SW 1271 (cell line): ENCODE measurements around the gene TRIM17.
"Not testable (repeated sequence)": the region's sequence is repeated elsewhere in the genome, so short reads cannot be mapped to it uniquely, and the experiment has no call there.

ENCODE experiments used
- DNase-seq, 2 experiments: peaks; one replicate each; lab custom pipeline; 2025; lab: John Stamatoyannopoulos, UW

TRIM17 gene

GRCh38 chr1:228448372-228448771 lies 31.7 kb upstream of the TRIM17 start:
- DNase-seq = no peak

DNA sequence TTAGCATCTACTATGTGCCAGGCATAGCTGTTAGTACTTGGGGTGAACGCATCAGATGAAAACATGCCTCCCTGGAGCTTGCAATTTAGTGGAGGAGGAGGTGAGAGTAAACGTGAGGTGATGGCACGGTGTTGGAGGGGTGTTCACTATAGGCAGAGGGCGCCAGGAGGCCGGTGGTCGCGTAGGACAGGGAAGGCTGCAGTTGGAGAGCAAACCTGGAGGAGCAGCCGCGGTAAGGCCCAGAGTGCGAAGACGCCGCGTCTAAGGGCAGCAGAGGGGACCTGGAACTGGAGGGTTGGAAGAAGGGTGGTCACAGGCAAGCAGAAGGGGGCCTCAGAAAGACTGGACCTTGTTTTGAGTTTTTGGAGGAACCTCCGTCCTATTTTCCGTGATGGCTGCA lies 30.2 kb upstream of the TRIM17 start:
- no peak for DNase-seq

DNA sequence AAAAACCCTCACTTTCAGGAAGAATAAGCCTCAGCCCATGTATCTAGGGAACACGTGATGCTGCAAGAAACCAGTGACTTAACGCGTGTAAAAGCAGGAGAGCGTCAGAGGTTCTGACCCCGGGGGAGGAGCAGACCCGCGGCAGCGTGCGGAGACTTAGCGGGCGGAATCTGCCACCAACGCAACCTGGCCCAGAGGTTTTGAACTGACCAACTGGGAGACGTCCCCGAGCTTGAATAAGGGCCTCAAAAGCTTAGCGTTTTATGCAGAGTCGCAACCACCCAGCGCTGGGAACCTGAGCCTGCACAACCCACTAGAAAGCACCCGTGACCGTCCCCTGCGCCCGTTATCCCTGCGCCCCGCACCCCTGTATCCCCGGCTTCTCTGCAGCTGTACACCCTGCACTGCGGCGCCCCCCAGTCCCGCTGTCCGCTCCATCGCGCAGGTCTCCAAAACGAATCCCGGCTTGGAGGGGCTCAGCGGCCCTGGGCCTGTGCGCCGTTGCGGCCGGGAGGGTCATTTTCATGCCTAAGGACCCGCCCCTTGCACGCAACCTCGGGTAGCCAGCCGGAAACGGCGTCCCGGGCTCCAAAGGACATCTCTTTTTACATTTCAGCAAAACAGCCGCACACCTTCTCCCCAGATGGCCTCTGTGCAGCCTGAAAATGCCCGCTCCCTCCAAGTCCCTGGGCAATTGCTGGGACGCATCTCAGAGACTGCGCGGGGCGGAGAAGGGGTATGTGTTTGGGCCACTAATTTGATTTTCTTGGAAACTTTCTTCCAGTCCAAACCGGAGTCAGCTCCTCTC lies 29.4 kb upstream of the TRIM17 start:
- no peak for DNase-seq

DNA sequence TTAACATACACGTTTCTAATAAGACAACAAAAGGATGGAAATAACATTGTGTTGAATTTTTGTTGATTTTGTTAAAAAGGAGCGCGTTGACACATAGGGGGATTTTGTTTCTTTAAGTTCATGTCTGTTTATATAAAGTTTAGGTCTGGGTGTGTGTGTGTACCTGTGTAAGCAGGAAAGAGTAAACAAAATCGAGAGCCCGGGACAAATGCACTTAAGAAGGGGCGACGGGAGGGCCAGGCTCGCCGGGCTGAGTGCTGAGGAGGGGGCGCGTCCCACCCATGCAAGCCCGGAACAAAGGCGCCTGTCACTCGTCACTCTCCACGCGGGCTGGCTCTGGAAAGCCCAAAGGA lies 28.8 kb upstream of the TRIM17 start:
- no peak for DNase-seq

- DNase-seq = no peak
Observed at GRCh38 chr1:228443395-228443794, 26.7 kb upstream of the TRIM17 start.

DNA sequence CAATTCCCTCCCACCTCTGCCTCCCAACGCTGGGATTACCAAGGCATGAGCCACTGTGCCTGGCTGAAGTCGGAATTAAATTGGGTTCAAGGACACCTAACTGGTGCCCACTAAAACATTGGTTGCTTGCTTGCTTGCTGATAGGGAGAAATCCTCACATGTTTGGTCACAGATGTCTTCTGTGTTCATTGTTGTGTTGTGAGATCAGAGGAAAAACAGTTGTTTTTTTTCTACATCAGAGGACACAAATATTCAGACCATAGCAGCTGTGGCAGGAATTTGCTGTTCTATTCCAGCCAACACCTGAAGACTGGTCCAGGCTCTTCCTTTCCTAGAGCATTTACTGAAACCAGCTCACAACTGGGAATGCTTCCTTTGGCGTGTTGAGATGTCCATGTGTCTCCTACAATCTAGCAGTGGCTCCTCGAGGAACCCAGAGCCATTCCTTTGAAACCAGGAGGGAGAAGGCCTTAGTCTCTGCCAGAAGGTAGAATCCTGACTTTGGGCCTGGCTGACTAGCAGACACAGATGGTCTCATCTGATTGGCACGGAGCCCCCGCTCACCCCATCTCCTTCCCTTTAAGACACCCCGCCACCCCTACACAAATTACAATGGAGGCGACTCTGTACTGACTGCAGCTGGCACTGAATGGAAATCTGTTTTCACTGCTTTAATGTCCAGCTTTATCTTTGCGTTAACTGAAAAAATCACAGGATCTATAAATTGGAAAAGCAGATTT lies 24.3 kb upstream of the TRIM17 start:
- DNase-seq = no peak

DNA sequence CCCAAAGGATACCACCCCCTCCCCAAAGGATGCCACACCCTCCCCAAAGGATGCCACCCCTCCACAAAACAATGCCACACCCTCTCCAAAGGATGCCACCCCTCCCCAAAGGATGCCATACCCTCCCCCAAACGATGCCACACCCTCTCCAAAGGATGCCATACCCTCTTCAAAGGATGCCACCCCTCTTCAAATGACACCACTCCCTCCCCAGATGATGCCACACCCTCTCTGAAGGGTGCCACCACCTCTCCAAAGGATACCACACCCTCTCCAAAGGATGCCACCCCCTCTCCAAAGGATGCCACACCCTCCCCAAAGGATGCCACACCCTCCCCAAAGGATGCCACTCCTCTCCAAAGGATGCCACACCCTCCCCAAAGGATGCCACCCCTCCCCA lies 21.6 kb upstream of the TRIM17 start:
- no peak for DNase-seq

- DNase-seq = no peak
Observed at GRCh38 chr1:228437424-228437962, 20.8 kb upstream of the TRIM17 start.

DNA sequence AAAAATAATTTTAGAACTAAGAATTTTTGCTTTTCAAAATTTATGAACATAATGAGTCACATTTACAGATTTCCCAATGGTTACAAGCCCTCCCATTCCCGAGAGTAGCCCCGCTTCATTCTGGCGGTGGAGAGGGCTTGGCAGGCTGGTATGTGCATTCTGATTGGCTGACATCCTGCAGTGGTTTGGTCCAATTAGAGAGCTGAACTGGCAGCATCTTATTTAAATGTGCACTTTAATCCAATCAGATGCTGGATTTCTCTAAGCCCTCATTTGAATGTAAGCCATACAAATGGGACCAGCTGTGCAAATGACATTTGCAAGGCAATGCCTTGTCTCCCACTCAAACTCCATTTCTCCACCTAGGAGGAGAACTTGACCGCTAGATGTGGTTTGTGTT lies 18.0 kb upstream of the TRIM17 start:
- DNase-seq = no peak

GRCh38 chr1:228433337-228434053 lies 16.8 kb upstream of the TRIM17 start:
- DNase-seq = not testable (repeated sequence)

DNA sequence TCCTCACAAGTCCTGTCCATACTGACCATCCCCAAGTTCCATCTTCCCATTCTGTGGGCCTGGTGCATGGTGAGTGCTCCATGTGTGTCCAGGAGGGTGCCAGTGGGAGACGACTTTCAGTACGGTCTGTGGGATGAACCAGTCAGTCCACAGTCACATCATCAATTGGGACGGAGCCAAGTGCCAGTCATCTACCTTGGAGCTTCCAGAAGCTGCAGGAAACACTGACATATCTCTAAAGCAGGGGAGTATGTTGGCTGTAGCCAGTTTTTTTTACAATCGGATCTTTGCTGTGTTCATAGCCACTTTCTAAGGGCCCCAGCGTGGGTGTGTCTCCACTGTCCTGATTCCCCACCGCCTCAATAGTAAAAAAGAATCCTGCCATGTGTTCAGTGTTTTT lies 13.6 kb upstream of the TRIM17 start:
- DNase-seq = no peak

DNA sequence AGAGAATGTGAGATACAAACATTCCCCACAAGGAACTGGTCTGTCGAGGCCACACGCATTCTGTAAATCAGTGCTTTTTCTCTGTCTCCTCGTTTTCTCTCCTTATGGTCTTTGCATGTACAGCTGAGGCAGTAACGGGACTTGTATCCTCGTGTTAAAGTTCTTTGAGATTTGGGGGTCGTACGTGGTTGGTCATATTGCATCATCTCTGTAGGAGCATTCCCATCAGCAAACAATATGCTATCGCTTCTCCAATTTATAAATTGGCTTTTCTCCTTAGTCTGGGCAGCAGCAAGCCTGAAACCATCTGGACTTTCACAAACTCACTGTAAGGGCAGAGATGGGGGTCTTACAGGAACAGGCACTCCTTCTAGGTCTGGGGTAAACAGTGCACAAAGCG lies 13.0 kb upstream of the TRIM17 start:
- DNase-seq = no peak

GRCh38 chr1:228429007-228429406 lies 12.3 kb upstream of the TRIM17 start:
- no peak for DNase-seq

DNA sequence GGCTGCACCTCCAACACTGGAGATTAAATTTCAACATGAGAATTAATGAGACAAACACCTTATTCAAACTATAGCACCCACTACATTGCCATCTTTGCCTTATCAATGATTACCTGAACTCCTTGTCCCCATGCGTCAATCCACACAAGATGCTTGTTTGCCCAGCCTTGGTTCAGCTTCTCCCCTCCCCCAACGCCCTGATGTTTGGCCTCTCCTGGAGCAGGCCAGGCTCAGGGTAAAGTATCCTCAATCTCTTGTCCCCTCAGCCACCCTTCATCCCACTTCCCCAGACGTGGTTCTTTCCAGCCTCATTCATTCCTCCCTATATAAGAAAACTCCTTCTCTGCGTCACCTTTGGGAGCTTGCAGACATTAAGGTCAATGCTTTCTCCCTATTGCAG lies 11.8 kb upstream of the TRIM17 start:
- DNase-seq = no peak

DNA sequence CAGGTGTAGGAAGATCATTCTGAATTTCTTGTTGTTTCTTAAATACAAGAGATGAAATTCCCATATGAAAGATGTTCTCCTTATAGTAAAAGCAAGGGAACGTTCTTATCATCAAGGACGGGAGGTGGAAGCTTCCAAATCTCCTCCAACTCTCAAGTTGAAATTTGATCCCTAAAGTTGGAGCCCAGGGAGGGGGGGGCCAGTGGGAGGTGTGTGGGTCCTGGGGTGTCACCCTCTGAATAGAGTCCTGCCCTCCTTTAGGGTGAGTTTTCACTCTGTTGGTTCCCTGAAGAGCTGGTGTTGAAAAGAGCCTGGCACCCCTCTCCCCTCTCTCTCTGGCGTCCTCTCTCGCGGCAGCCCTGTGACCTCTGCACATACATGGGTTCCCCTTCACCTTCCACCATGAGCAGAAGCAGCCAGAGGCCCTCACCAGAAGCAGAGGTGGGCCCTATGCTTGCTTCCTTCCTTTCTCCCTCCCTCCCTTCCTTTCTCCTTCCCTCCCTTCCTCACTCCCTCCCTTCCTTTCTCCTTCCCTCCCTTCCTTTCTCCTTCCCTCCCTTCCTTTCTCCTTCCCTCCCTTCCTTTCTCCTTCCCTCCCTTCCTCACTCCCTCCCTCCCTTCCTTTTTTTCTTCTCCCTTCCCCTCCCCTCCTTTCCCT lies 10.0 kb upstream of the TRIM17 start:
- DNase-seq = no peak

DNA sequence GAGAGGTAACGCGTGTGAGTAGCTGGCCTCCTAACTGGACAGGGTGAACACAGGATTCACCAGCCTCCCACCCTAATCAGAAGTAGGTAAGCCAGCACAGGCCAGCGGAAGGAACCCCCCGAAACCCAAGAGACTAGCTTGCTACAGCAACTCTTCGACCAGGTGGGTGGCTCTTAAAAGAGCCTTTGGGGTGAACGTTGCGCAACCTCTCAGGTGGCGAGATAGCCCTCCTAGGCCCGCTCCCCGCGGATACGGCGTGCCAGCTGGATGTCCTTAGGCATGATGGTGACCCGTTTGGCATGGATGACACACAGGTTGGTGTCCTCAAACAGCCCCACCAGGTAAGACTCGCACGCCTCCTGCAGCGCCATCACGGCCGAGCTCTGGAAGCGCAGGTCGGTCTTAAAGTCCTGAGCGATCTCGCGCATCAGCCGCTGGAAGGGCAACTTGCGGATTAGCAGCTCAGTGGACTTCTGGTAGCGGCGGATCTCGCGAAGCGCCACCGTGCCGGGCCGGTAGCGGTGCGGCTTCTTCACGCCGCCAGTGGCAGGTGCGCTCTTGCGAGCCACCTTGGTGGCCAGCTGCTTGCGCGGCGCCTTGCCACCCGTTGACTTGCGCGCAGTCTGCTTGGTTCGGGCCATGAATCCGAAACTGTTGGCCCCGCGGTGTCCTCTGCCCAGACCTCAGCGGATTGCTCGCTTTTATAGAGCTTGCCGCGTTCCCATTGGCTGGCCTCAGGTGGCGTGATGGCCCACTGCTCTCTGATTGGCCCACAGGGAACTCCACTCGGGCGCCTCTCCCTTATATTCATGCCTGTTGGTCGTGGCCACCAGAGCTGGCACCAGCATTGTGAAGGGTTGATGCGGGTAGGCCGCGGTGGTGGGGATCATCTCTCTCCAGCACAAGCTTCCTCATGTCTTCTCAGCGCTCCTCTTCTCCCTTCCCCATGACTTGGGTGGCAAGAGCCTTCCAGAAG lies 8.3 kb upstream of the TRIM17 start:
- DNase-seq = no peak

DNA sequence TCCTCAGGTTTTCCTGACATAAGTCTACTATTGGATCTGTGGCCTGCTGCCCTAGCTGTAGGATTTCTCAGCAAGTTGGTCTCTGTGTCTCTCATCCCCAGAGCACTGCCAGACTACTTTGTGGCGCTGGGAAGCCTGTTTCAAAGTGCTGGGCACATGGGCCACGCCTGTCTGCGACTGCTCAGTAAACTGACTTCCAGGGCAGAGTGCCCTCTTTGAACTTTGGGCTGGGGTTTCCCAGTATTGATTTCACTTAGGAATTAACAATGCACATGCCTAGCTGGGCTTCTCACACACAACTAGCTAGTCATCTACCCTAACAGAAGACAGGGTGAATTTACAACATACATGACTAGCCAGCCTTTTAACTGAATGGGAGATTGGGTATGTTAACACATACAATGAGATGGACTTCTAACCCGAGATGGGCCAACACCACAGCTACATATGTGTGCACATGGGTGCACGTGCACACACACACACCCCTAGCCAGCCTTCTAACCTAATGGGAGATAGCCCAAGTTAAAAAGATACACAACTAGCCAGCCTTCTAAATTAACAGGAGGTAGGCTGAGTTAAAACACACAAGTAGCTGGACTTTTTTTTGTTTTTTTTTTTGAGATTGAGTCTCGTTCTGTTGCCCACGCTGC lies 6.9 kb upstream of the TRIM17 start:
- no peak for DNase-seq

- no peak for DNase-seq
Observed at GRCh38 chr1:228420968-228421826, 4.5 kb upstream of the TRIM17 start.

- no peak for DNase-seq
Observed at GRCh38 chr1:228417483-228418203, 982 bp upstream of the TRIM17 start.
